MM.1S (cell line): ENCODE results near the gene UBE3B.
A peak's percentile ranks its signal among the peaks of the same experiment; 100 is the strongest.

ENCODE experiments used
- DNase-seq: peaks from one replicate; pipeline ENCODE4 v3.0.0-alpha.2; 2015
- H2AFZ ChIP-seq: fragments of 300-600 bp; sonication (generic); 2 replicates; pipeline ENCODE4 v1.6.0; 2016; ENCODE audit warnings: antibody characterized with exemption, low read length
- H3F3A ChIP-seq: fragments of 300-600 bp; sonication (generic); 2 replicates; pipeline ENCODE4 v1.6.1; 2016; ENCODE audit warnings: mild to moderate bottlenecking, antibody characterized with exemption, low read length, moderate library complexity, mixed read lengths; ENCODE audit not compliant: insufficient read depth
- H3K27ac ChIP-seq: fragments of 300-600 bp; sonication (generic); 2 replicates; pipeline ENCODE4 v1.5.1; 2016; ENCODE audit warnings: mild to moderate bottlenecking, low read length
- H3K27me3 ChIP-seq: fragments of 300-600 bp; sonication (generic); replicated peaks from 2 replicates; pipeline ENCODE4 v1.6.0; 2016; ENCODE audit warnings: low read length; ENCODE audit not compliant: insufficient read depth
- H3K36me3 ChIP-seq: fragments of 300-600 bp; sonication (generic); replicated peaks from 2 replicates; pipeline ENCODE4 v1.6.1; 2016; ENCODE audit warnings: mild to moderate bottlenecking, low read length, mixed read lengths; ENCODE audit not compliant: insufficient read depth
- H3K4me1 ChIP-seq: fragments of 300-600 bp; sonication (generic); 2 replicates; pipeline ENCODE4 v1.6.1; 2016; ENCODE audit warnings: low read length, mixed read lengths
- H3K4me2 ChIP-seq: fragments of 300-600 bp; sonication (generic); 2 replicates; pipeline ENCODE4 v1.6.0; 2016; ENCODE audit warnings: low read depth, low read length
- H3K4me3 ChIP-seq: fragments of 300-600 bp; sonication (generic); 2 replicates; pipeline ENCODE4 v1.5.1; 2016; ENCODE audit warnings: low read length, mixed read lengths
- H3K79me2 ChIP-seq: fragments of 300-600 bp; sonication (generic); 2 replicates; pipeline ENCODE4 v1.6.1; 2016; ENCODE audit warnings: mixed run types, low read length, mixed read lengths
- H3K9ac ChIP-seq: fragments of 300-600 bp; sonication (generic); 2 replicates; pipeline ENCODE4 v1.6.1; 2016; ENCODE audit warnings: low read length, mixed read lengths
- H3K9me2 ChIP-seq: fragments of 300-600 bp; sonication (generic); replicated peaks from 2 replicates; pipeline ENCODE4 v1.6.1; 2016; ENCODE audit warnings: mild to moderate bottlenecking, low read length, mixed read lengths; ENCODE audit not compliant: insufficient read depth
- H3K9me3 ChIP-seq: fragments of 300-600 bp; sonication (generic); replicated peaks from 2 replicates; pipeline ENCODE4 v1.6.1; 2016; ENCODE audit warnings: mild to moderate bottlenecking, low read length, mixed read lengths; ENCODE audit not compliant: insufficient read depth
- H4K20me1 ChIP-seq: fragments of 300-600 bp; sonication (generic); 2 replicates; pipeline ENCODE4 v1.6.1; 2016; ENCODE audit warnings: mild to moderate bottlenecking, low read length, moderate library complexity, mixed read lengths; ENCODE audit not compliant: insufficient read depth
- CTCF ChIP-seq: fragments of 300-600 bp; sonication (generic); IDR thresholded peaks from 2 replicates; pipeline ENCODE4 v1.5.1; 2016; ENCODE audit warnings: antibody characterized with exemption, low read length, mixed read lengths
- EZH2 ChIP-seq: fragments of 300-600 bp; sonication (generic); optimal IDR thresholded peaks from 2 replicates; pipeline ENCODE3; 2017; ENCODE audit warnings: low read depth, mild to moderate bottlenecking, antibody characterized with exemption, low read length, mixed read lengths
- EZH2phosphoT487 ChIP-seq: fragments of 300-600 bp; sonication (generic); IDR thresholded peaks from 2 replicates; pipeline ENCODE4 v1.6.1; 2018; ENCODE audit warnings: antibody characterized with exemption, low read length

Gene UBE3B

GRCh38 chr12:109513051-109513450 is 35.6 kb downstream of the UBE3B start:
- Histone ChIP-seq H3K9me2 (no peaks in the 10 kb centered on the region), H3K4me1 (no peaks in the 10 kb centered on the region), H2AFZ (no peak overlapping the region), H3K27ac (no peak overlapping the region), H3K79me2 (no peaks in the 10 kb centered on the region), H3K9ac (no peak overlapping the region), H3K9me3 (no peaks in the 10 kb centered on the region), H3K36me3 (no peaks in the 10 kb centered on the region), H3K27me3 (no peaks in the 10 kb centered on the region), H3F3A (no peaks in the 10 kb centered on the region), H4K20me1 (no peaks in the 10 kb centered on the region), H3K4me2 (no peak overlapping the region), H3K4me3 (no peak overlapping the region)
- no peak for DNase-seq
- TF ChIP-seq CTCF (no peak), EZH2 (no peak), EZH2phosphoT487 (no peak)

- Histone ChIP-seq H3K9me2 (no peaks in the 10 kb centered on the region), H3K27me3 (no peaks in the 10 kb centered on the region), H3K9me3 (no peaks in the 10 kb centered on the region), H2AFZ (no peak overlapping the region), H3K4me2 (no peak overlapping the region), H3K9ac (no peak overlapping the region), H3K4me3 (no peak overlapping the region), H3K36me3 (no peaks in the 10 kb centered on the region), H3K79me2 (no peaks in the 10 kb centered on the region), H3F3A (no peaks in the 10 kb centered on the region), H4K20me1 (no peaks in the 10 kb centered on the region), H3K27ac (no peak overlapping the region), H3K4me1 (no peaks in the 10 kb centered on the region)
- TF ChIP-seq EZH2 (no peak), EZH2phosphoT487 (no peak), CTCF (no peak)
- no peak for DNase-seq
Observed at GRCh38 chr12:109513977-109514376, 36.5 kb downstream of the UBE3B start.

- H2AFZ ChIP-seq = no peak overlapping the region
- DNase-seq = no peak
- no peaks in the 10 kb centered on the region for H3K79me2 ChIP-seq
- no peak overlapping the region for H3K4me3 ChIP-seq
- no peaks in the 10 kb centered on the region for H3K9me3 ChIP-seq
- H3K27ac ChIP-seq = no peak overlapping the region
- H4K20me1 ChIP-seq = no peaks in the 10 kb centered on the region
- H3F3A ChIP-seq = no peaks in the 10 kb centered on the region
- H3K4me2 ChIP-seq = no peak overlapping the region
- no peaks in the 10 kb centered on the region for H3K4me1 ChIP-seq
- H3K27me3 ChIP-seq = no peaks in the 10 kb centered on the region
- no peaks in the 10 kb centered on the region for H3K9me2 ChIP-seq
- TF ChIP-seq EZH2phosphoT487 = no peak
- H3K36me3 ChIP-seq = no peaks in the 10 kb centered on the region
- H3K9ac ChIP-seq = no peak overlapping the region
Observed at GRCh38 chr12:109517619-109518018, 40.2 kb downstream of the UBE3B start.

GRCh38 chr12:109518820-109519665 is 41.6 kb downstream of the UBE3B start:
- H2AFZ ChIP-seq = no peak overlapping the region

More at GRCh38 chr12:109518820-109519665, 41.6 kb downstream of the UBE3B start:
- Histone ChIP-seq H3F3A (no peaks in the 10 kb centered on the region), H3K27ac (no peak overlapping the region), H3K27me3 (no peaks in the 10 kb centered on the region), H3K4me1 (no peaks in the 10 kb centered on the region), H3K4me3 (no peak overlapping the region), H3K9ac (no peak overlapping the region), H3K4me2 (no peak overlapping the region), H3K36me3 (no peaks in the 10 kb centered on the region), H3K79me2 (no peaks in the 10 kb centered on the region), H3K9me2 (no peaks in the 10 kb centered on the region), H4K20me1 (no peaks in the 10 kb centered on the region), H3K9me3 (no peaks in the 10 kb centered on the region)
- peak; percentile 10 for DNase-seq
- TF ChIP-seq EZH2 (no peak), CTCF (peak; percentile 62), EZH2phosphoT487 (no peak)
